GM19099 (cell line): ENCODE data around the gene LMCD1.

Experiments used
- POLR2A ChIP-seq: IDR thresholded peaks from 3 replicates; pipeline ENCODE4 v1.6.1; 2011; ENCODE audit warnings: low read depth; ENCODE audit not compliant: insufficient read length; ENCODE audit errors: extremely low read depth

The LMCD1 gene

GRCh38 chr3:8571256-8571655, 69.6 kb downstream of the LMCD1 start:
- no peak for TF ChIP-seq POLR2A

GRCh38 chr3:8573342-8573926, 71.8 kb downstream of the LMCD1 start:
- TF ChIP-seq POLR2A = no peak

GRCh38 chr3:8574040-8574669, 72.5 kb downstream of the LMCD1 start:
- TF ChIP-seq POLR2A = no peak

- no peak for TF ChIP-seq POLR2A
These were observed 73.2 kb downstream of the LMCD1 start for GRCh38 chr3:8574670-8575322.

- no peak for TF ChIP-seq POLR2A
These were observed 73.9 kb downstream of the LMCD1 start for GRCh38 chr3:8575364-8576104.

GRCh38 chr3:8576436-8576835, 74.8 kb downstream of the LMCD1 start:
- no peak for TF ChIP-seq POLR2A

- TF ChIP-seq POLR2A = no peak
These were observed 75.4 kb downstream of the LMCD1 start for GRCh38 chr3:8576841-8577571.

- TF ChIP-seq POLR2A = no peak
These were observed 76.7 kb downstream of the LMCD1 start for GRCh38 chr3:8578282-8578681.

- TF ChIP-seq POLR2A = no peak
These were observed 77.5 kb downstream of the LMCD1 start for GRCh38 chr3:8579096-8579495.

GRCh38 chr3:8579943-8580342, 78.3 kb downstream of the LMCD1 start:
- TF ChIP-seq POLR2A = no peak

GRCh38 chr3:8581373-8581772, 79.8 kb downstream of the LMCD1 start:
- TF ChIP-seq POLR2A = no peak

GRCh38 chr3:8581806-8582445, 80.3 kb downstream of the LMCD1 start:
- no peak for TF ChIP-seq POLR2A

- no peak for TF ChIP-seq POLR2A
These were observed 83.0 kb downstream of the LMCD1 start for GRCh38 chr3:8584661-8585060.

- no peak for TF ChIP-seq POLR2A
These were observed 88.4 kb downstream of the LMCD1 start for GRCh38 chr3:8589880-8590556.
